Left renal pelvis (tissue), 4 donors: Measurements from ENCODE around the gene ASAP3. TPM values are rescaled to one million over a fixed set of nuclear protein-coding genes. Genes with fewer than 3 reads are reported as not detected.

Experiments
- DNase-seq, 4 donors: peaks; one replicate each; pipeline ENCODE4 v3.0.0-alpha.2; 2013; ENCODE audit warnings: low read depth in 4 of 4, low spot score in 3 of 4
- polyA plus RNA-seq, 4 donors: library from polyadenylated mRNA; unstranded; fragments of 120-200 nt; gene quantifications; one replicate each; pipeline ENCODE4 v1.2.1, GENCODE V29; 2013; ENCODE audit not compliant: insufficient read length in 4 of 4

Gene ASAP3
- polyA plus RNA-seq, 4 donors = 34.7 to 76.2 (median 39.9) TPM

- DNase-seq = peak in 1 of 4 donors; percentile 31
Measured at GRCh38 chr1:23478896-23479665, 4.9 kb downstream of the ASAP3 start.

GRCh38 chr1:23477359-23478144, 6.4 kb downstream of the ASAP3 start:
- no peak for DNase-seq

DNA sequence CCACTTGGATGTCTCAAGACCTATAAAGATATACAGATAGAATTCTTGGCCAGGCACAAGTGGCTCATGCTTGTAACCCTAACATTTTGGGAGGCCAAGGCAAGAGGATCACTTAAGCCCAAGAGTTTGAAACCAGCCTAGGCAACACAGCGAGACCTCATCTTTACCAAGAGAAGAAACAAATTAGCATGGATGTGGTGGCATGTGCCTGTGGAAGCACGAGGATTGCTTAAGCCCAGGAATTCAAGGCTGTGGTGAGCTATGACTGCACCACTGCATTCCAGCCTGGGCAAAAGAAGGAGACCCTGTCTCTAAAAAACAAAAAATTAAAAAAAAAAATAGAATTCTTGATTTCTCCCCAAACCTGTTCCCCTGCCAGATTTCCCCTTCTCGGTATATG, 8.3 kb downstream of the ASAP3 start:
- no peak for DNase-seq

- no peak for DNase-seq
Measured at GRCh38 chr1:23475134-23475628, 8.8 kb downstream of the ASAP3 start.

GRCh38 chr1:23473037-23473800, 10.8 kb downstream of the ASAP3 start:
- DNase-seq = no peak

DNA sequence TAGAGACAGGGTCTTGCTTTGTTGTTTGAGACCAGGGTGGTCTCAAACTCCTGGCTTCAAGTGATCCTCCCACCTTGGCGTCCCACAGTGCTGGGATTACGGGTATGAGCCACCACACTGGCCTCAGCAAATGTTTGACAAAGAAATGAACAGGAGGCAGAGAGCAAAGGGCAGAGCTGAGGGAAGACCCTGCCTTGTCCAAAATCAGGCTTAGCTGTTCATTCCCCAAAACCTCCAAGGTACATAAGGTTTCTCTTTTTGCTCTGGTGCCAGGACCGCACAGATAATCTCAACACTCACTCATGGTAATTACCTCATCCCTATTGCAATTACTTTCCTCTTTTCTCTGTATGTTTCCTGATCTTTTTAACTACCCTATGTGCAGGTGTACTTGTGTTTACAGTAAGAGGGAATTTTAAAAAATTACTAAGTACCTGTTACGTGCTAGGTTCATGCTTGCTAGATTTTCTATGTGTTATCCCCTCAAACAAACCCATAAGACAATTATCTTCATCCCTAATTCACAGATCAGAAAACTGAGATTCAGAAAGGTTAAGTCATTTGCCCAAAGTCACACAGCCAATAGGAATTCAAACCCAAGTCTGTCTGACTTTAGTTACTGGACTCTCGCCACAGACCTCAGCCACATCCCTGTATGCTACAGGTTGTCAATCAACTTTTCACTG, 11.5 kb downstream of the ASAP3 start:
- no peak for DNase-seq

GRCh38 chr1:23471473-23472075, 12.4 kb downstream of the ASAP3 start:
- DNase-seq = no peak

DNA sequence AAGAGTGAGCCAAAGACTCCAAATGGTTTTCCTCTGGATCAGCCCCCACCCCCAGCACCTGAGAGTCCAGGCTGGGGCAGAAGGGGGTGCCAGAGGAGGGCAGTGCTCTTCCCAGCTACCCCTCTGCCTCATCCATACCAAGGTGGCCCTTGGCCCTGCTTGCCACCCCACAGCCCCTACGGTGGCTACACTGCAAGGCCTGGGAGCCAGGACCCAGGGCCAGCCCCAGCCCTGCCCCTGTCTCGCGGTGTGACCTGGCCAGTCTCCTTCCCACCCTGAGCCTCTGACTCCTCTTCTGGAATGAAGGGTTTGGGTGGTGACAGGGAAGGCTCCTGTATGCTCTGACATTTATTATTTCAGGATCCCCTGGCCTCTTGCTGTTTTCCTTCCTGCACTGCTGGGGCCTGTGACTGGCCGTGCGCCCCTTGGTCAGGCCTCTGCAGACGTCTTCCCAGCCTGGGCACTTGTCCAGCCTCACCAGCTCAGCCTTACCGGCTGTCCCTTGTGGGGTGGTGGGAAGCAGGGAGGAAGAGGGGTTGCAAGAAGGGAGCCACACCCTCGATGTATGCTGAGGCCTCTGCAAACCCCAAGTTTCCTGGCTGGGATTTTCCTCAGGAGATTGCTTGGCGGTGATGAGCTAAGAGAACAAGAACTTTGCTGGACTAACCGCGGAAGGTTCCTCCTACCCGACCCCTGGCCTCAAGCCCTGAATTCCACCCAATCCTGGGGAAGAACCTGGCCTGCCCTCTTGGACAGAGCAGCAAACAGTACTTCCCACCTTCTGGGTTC, 13.5 kb downstream of the ASAP3 start:
- no peak for DNase-seq

GRCh38 chr1:23469372-23469982, 14.5 kb downstream of the ASAP3 start:
- DNase-seq = no peak

GRCh38 chr1:23466423-23466989, 17.5 kb downstream of the ASAP3 start:
- no peak for DNase-seq

DNA sequence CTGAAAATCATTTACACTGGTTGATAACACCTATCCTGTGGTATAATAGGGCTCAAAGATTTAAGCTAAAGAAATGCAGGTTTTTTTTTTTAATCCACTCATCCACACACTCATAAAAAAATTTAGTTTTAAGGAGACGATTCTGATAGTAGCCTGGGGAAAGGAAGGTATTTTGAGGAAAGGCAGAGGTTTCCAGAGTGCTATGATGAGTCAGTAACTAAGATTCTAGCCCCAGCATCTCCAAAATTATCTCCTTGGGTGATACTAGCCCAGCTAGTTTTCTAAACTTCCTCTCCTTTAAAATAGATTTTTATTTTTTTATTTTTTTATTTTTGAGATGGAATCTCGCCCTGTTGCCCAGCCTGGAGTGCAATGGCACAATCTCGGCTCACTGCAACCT, 20.7 kb downstream of the ASAP3 start:
- no peak for DNase-seq

DNA sequence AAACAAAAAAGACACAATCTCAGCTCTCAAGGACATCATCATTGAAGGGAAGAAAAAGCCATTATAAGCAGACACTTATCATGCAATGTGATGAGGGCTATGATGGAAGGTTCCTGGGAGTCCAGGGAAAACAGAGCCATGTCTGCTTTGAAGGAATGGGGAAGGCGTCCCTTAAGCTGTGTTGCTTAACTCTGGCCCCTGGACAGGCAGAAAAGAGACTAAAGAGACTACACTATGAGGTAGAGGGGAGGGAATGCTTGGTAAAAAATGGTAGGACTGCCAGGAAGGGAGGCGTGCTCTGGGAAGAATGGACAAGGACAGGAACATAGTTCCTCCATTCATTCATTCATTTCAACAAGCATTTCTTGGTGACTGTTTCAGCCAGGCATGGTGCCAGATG, 21.2 kb downstream of the ASAP3 start:
- DNase-seq = no peak

GRCh38 chr1:23461050-23461449, 22.9 kb downstream of the ASAP3 start:
- DNase-seq = no peak

DNA sequence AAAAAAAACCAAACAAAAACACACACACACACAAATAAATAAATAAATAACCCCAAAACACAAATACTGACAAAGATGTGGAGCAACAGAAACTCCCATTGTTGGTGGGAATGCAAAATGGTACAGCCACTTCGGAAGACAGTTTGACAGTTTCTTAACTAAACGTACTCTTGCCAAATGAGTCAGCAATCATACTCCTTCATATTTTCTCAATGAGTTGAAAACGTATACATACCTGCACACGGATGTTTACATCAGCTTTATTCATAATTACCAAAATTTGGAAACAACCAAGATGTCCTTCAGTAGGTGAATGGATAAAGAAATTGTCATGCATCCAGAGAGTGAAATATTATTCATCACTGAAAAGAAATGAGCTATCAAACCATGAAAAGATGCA, 23.5 kb downstream of the ASAP3 start:
- no peak for DNase-seq

DNA sequence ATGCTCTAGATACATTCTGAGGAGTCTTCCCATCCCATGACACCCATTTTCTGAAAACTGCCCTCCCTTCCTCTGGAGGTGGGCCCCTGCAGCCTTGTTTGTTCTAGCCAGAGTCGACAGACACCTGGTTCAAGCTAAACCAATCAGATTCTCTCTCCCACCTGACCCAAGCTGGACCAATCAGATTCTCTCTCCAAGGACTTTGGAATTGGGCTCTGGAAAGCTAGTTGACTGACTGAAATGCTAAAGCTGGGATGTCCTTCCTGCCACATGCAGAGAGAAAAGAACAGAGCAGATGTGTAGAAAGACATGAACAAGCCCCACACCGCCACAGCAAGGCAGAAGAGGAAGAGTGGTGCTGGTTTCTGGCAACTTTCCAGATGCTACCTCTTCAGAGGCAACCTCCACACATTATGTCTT, 24.6 kb downstream of the ASAP3 start:
- DNase-seq = no peak

DNA sequence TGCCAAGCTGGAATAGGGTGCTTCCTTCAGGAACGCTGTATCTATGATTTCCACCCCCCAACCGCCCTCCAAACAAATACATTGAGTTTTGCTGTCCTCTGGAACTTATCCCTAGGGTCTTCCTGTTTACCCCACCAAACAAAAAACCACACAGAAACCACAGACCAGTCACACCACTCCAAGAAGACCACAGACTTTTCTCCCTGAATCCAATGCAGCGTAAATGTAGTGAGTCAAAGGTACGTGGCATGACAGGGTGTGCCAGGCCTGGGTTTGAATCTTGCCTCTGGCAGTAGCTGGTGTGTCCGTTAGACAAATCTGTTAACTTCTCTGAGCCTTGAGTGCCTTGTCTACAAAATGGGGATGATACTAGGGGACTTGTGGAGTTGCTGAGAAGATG, 27.8 kb downstream of the ASAP3 start:
- no peak for DNase-seq

DNA sequence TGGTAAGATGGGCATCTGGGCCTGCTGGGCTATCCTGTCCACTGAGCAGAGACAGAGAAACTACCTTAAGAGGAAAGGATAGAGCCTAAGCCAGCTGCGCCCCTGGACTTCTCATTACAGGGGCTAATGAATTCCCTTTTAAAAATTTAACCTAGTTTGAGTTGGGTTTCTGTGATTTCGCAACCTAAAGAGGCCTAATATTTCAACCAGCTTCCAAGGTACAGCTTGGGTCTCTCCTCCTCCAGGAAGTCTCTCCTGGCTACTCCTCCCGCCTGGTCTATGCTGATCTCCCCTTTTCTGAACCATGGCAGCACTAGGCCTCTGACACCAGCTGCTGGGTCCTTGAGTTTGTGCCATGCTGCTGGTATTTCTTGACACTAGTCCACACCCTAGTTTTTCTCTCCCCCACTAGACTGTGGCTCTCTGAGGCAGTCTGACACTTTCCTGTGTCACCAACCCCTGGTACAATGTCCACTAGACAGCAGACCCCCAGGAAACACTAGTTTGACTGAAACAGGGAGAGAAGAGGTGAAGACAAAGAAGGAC, 30.5 kb downstream of the ASAP3 start:
- no peak for DNase-seq

- peak; percentile 29 to 47 (median 35) for DNase-seq
Measured at GRCh38 chr1:23452011-23452411, 32.0 kb downstream of the ASAP3 start.
